ENCODE results near the gene NPNT.

NPNT gene

DNA sequence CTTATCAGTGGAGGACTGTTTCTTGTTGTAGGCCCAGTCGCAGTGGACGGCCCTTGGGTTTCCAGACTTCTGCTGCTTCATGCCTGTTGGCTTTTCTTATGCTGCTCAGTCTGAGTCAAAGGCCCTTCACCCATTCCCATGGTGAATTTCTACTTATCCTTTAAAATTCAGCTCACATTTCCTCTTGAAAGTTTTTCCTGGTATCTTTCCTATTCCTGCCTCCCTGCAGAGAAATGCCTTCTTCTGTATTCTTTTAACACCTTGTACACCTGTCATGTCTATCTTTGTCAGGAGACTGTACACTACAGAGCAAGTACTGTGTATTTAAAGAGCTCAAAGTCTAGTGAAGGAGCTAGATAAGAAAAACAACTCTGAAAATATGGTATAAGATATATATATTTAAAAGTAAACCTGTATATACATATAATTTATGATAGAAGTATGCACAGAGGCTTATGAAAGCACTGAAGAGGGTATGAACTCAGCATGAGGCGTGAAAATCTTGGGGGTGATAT lies 22.0 kb downstream of the NPNT start:
- no peak for DNase-seq

DNA sequence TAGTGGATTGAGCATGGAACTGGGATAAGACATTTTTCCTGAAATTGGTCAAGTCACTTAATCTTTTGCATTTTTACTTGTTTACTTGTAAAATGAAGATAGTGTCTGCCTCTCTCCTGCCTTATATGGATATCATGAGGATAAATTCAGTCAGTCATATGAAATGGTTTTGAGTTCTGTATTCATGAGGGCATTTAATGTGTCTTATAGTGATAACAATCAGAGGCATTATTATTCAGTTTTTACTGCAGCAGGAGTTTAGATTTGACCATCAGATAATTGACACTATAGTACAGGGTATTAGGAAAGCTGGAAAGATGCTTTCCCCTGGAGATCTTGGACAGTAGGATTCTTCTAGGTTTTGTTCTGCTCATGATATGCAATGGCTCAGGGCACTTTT lies 26.0 kb downstream of the NPNT start:
- DNase-seq: no peak

DNA sequence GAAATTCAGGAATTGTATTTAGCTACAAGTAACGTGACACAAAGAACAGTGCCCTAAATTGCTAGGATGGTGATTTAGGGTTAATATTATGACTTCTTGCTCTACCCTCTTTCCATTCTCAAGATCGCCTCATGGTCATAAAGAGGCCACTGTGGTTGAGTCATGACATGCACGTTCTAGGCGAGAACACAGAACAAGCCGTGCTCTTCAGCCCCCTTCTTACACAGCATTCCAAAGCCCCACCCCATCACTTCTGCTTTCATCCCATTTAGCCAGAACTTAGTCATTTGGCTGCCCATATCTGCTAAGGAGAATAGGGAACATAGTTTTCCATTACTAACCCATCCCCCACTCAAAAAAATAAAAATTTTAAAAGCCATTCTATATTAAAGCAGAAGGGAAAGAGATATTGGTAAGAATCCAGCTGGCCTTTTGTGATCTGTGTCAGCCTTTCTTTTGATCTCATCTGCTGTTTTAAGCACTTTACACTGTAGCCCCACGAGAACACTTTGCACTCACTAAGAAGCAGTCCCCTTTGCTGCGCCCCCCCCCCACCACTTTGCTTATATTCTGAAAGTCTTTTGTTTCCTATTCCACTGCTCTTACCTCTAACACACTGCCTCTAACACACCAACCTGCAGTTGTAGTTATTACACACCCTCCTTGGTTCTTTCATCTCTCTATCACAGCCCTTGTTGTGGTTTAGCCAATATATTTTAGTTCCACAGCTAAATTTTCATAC lies 28.4 kb downstream of the NPNT start:
- no peak for DNase-seq

DNA sequence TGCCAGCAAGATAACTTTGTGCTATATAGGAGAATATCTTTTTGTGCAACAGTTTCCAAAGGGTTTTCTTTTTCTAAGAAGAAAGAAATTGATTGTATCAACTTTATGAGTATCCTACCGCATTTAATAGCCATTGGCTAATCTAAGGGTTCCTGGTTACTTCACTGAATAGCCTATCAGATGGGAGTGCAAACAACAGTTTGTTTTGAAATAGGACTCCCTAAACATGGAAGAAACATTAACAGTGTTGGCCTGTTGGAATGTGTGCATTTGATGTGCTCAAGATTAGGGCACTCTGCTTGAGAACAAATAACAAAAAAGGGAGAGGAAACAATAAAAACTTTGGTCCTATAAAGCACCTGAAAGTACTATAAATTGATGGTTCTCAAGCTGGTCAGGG lies 29.1 kb downstream of the NPNT start:
- DNase-seq: no peak

- DNase-seq: no peak
Observed at GRCh38 chr4:105930698-105931097, 35.4 kb downstream of the NPNT start.

GRCh38 chr4:105933083-105933482 lies 37.8 kb downstream of the NPNT start:
- no peak for DNase-seq

GRCh38 chr4:105934386-105934785 lies 39.1 kb downstream of the NPNT start:
- no peak for DNase-seq

DNA sequence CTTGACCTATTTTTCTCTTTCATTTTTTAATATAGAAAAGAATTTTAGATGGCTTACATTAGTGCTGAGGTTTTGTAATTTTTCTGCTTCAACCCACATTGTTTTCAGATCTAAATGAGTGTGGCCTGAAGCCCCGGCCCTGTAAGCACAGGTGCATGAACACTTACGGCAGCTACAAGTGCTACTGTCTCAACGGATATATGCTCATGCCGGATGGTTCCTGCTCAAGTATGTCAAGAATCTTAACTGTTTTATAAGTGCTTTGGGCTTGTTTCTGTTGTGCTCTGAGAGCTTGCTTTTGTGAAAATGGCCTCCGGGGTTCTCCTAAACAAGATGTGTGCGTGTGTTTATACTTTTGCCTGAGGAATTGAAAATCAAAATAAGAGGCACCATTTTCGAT lies 41.6 kb downstream of the NPNT start:
- DNase-seq: no peak

DNA sequence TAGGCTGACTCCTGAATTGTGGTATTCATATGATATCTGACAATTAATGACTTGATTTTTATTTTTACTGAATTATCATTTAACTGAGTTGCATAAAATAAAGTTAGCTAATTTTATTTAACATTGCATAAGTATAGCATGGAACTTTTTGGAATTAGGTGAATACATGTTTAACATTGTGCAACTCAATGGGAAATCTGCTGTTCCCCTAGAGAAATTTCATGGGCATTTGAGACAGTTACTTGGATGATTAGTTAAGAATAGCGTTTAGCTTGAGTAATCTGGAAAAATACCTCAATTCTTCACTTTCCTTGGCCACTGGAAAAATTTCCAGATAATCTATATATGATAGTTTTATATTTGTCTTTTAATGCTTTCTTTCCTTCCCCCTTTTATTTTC lies 42.5 kb downstream of the NPNT start:
- no peak for DNase-seq

- DNase-seq: no peak
Observed at GRCh38 chr4:105943234-105943633, 48.0 kb downstream of the NPNT start.

DNA sequence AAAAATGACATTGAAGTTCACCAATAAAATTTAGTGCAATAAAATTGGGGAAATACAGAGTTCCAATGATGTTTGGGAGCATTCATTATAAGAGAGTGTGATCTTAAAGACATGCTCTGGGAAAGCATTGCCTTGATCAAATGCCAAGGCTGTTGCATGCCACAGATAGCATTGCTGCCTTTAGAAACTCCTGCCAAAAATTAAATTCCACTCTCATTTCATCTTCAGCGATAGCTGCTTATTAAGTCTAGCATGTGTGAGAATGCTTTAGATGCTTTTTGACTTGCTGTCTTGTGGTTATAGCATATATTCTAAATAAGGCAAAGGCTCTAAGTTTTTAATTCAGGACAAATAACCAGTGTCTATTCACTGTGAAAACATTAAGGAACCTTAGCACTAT lies 49.3 kb downstream of the NPNT start:
- no peak for DNase-seq

DNA sequence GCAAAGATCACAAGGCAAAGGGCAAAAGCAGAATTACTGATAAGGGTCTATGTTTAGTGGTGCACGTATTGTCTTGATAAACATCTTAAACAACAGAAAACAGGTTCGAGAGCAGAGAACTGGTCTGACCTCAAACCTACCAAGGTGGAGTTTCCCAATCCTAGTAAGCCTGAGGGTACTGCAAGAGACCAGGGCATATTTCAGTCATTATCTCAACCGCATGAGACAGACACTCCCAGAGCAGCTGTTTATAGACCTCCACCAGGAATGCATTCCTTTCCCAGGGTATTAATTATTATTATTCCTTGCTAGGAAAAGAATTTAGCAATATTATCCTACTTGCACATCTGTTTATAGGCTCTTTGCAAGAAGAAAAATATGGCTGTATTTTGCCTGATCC lies 51.5 kb downstream of the NPNT start:
- no peak for DNase-seq

- no peak for DNase-seq
Observed at GRCh38 chr4:105950701-105951100, 55.4 kb downstream of the NPNT start.

DNA sequence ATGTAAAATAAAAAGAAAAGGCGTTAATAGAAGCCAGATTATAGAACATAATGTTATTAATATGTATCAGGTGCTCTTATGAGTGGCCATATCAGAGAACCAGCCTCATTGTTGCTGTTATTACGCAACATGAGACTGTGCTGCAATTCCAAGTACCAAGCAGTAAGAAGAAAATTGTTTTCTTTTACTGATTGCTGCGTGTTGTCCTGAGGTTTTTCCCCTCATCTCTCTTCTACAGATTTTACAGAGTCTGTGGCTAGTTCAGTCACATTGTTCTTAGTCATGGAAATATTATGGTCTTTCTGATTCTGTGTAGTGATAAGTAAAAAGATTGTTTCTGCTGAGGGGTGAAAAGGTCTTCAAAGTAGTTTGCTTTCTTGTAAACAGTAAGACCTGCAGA lies 55.9 kb downstream of the NPNT start:
- no peak for DNase-seq

DNA sequence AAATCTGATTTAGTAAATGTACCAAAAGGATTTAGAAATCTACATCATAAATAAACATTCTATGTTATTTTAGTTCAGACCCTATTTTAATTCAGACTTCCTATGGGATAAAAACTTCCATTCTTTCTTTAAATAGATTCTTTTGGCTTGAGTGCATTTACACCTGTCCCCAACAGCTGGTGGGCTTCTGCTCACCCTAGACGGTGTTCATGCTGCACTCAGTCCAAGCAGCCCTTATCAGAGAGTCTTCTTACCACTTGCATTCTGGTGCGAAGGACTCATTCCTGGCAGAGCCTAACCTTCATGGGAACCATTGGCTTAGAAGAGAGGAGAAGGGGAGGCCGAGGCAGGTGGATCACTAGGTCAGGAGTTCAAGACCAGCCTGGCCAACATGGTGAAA lies 57.3 kb downstream of the NPNT start:
- DNase-seq: no peak

GRCh38 chr4:105956569-105956968 lies 61.3 kb downstream of the NPNT start:
- no peak for DNase-seq

- no peak for DNase-seq
Observed at GRCh38 chr4:105957680-105958079, 62.4 kb downstream of the NPNT start.

DNA sequence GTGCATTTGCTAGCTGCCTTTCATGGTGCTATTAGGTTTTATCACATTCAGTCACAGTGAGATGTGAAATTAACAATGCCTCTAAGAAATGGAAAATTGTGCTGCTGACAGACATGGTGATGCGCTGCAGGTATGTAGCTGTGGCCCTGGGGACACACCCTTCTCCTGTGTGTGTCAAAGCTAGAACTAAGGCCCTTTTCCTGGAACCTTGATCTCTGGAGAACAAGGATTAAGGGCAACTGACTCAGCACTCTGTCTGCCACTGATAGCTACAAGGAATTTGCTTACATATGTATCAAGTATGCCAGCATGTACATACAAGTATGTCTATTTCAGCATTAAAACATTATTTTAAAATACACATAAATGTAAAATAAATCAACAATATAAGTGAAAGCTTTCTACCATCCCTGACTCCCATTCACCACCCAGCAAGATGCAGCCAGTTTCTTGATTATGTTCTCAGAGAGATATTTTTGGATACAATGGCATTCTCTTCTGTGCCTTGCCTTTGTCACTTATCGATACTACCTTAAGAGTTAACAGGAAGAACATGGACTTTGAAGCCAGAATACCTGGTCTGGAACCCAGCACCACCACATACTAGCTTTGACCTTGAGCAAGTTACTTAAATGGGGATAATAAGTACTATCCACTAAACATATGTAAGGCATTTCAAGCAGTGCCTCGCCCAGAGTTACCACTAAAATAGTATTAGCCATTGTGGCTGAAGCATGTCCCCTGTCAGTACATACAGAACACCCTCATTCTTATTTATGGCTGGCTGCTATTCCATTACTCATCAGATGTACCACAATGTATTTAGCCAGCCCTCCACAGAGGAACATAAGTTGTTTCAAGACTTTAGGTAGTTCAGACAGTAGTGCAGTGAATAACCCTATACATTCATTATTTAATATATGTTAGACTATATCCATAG lies 68.5 kb downstream of the NPNT start:
- DNase-seq: no peak

GRCh38 chr4:105965183-105965800 lies 70.0 kb downstream of the NPNT start:
- no peak for DNase-seq

- no peak for DNase-seq
Observed at GRCh38 chr4:105966051-105966450, 70.8 kb downstream of the NPNT start.

DNA sequence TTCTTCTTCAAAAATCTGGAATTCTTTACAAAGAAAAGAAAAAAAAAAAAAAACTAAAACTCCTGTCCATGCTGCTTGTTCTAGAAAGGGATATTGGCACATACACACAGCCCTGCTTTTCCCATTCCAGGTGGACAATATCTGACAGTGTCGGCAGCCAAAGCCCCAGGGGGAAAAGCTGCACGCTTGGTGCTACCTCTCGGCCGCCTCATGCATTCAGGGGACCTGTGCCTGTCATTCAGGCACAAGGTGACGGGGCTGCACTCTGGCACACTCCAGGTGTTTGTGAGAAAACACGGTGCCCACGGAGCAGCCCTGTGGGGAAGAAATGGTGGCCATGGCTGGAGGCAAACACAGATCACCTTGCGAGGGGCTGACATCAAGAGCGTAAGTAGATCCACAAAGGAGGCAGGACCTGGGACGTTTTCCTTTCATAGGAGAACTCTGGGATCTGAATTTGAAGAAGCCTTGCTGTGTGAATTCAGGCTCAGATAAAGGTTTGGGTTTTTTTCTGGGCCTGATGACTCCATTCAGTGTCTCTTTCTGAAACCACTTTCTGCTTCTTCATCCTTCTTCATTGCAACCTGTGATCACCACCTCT lies 71.9 kb downstream of the NPNT start:
- no peak for DNase-seq

- no peak for DNase-seq
Observed at GRCh38 chr4:105969575-105969974, 74.3 kb downstream of the NPNT start.

DNA sequence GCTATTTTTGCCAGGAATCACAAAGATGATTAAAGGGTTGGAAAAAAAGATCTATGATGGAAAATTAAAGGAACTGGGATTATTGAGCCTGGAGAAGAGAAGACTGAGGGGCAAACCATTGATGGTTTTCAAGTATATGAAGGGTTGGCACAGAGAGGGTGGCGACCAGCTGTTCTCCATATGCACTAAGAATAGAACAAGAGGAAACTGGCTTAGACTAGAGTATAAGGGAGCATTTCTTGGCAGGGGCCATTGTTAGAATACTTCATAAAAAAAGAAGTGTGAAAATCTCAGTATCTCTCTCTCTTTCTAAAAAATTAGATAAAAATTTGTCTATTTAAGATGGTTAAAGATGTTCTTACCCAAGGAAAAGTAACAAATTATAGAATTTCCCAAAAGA lies 75.1 kb downstream of the NPNT start:
- DNase-seq: no peak

Data from SHP77 treated with DMSO at 0.1 percent for 48 hours (cell line).